GM23248 (cell line): ENCODE measurements around the gene ACSS1.

Experiments used
- EZH2 ChIP-seq: fragments of 200-600 bp; sonication (generic); IDR thresholded peaks from 2 replicates; pipeline ENCODE4 v1.6.1; 2018; ENCODE audit warnings: antibody characterized with exemption, mild to moderate bottlenecking; ENCODE audit not compliant: insufficient read depth, poor library complexity, severe bottlenecking
- EZH2phosphoT487 ChIP-seq: fragments of 200-600 bp; sonication (generic); IDR thresholded peaks from 2 replicates; pipeline ENCODE4 v1.6.1; 2018; ENCODE audit warnings: antibody characterized with exemption, moderate library complexity, mild to moderate bottlenecking, low read depth; ENCODE audit not compliant: insufficient read depth

DNA sequence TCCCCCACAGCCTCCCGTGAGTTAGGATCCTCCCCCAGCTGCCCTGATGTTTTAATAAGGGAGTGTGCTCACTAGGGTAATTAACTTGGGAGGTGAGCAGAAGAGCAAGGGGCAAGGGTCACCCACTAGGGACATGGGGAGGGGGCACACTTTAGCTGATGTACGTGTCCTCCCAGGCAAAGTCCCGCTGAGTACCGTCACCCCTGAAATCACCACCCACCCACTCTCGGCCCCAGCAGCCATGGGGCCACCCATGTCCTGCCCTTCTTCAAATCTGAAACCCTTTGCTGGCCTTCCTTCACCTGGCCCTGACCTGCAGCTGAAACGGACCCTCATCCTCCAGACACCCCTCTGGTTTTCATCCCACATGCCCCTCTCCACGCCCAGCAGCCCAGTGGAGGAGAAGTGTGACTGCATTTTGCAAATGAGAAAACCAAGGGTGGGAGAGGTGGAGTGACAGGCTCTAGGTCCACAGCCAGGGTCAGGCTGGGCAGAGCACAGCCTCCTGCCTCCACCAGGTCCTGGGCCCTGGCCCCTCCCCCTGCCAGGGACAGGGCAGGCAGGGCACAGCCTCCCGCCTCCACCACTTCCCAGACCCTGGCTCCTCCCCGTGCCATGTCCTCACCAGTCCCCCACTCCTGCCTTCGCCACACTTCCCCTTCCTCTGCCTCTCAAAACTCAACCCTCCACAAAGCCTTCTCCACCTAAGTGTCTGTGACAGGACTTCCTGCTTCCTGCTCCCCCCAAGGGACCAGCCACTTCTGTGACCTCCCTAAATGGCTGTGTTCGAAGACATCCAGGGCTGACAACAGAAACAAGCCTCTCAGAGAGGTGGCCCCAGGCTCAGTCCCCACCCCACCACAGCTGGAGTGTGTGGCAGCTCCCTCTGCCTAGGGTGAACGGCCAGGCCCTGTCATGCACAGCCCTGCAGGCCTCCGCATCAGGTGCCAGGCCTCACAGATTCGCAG, 15.1 kb downstream of the ACSS1 start:
- TF ChIP-seq EZH2 (no peak), EZH2phosphoT487 (no peak)
